8988T (cell line): ENCODE results near the gene THY1.
"Not testable (repeated sequence)": the region's sequence is repeated elsewhere in the genome, so short reads cannot be mapped to it uniquely, and the experiment has no call there.

ENCODE experiments used
- DNase-seq: peaks from one replicate; pipeline ENCODE4 v3.0.0; 2011

The THY1 gene

GRCh38 chr11:119445379-119445778 is 22.4 kb upstream of the THY1 start:
- no peak for DNase-seq

GRCh38 chr11:119441898-119442243 is 18.9 kb upstream of the THY1 start:
- no peak for DNase-seq

- no peak for DNase-seq
Measured at GRCh38 chr11:119438599-119438998, 15.6 kb upstream of the THY1 start.

- not testable (repeated sequence) for DNase-seq
Measured at GRCh38 chr11:119437521-119437920, 14.5 kb upstream of the THY1 start.

- DNase-seq = no peak
Measured at GRCh38 chr11:119436711-119437110, 13.7 kb upstream of the THY1 start.

GRCh38 chr11:119436093-119436492 is 13.1 kb upstream of the THY1 start:
- DNase-seq = no peak

- no peak for DNase-seq
Measured at GRCh38 chr11:119434591-119435330, 11.8 kb upstream of the THY1 start.

- no peak for DNase-seq
Measured at GRCh38 chr11:119433358-119433725, 10.4 kb upstream of the THY1 start.

- no peak for DNase-seq
Measured at GRCh38 chr11:119432484-119433357, 9.7 kb upstream of the THY1 start.

- DNase-seq = no peak
Measured at GRCh38 chr11:119431523-119431922, 8.6 kb upstream of the THY1 start.

- no peak for DNase-seq
Measured at GRCh38 chr11:119427279-119427678, 4.3 kb upstream of the THY1 start.

- no peak for DNase-seq
Measured at GRCh38 chr11:119426142-119426541, 3.2 kb upstream of the THY1 start.

- no peak for DNase-seq
Measured at GRCh38 chr11:119424775-119425174, 1.8 kb upstream of the THY1 start.

- DNase-seq = no peak
Measured at GRCh38 chr11:119424276-119424675, 1.3 kb upstream of the THY1 start.

GRCh38 chr11:119423509-119424254 is 710 bp upstream of the THY1 start:
- DNase-seq = no peak

- DNase-seq = no peak
Measured at GRCh38 chr11:119421941-119422808, 797 bp downstream of the THY1 start.

- no peak for DNase-seq
Measured at GRCh38 chr11:119421351-119421750, 1.6 kb downstream of the THY1 start.

- DNase-seq = no peak
Measured at GRCh38 chr11:119420631-119421030, 2.3 kb downstream of the THY1 start.

GRCh38 chr11:119419834-119420492 is 3.0 kb downstream of the THY1 start:
- DNase-seq = no peak

- DNase-seq = no peak
Measured at GRCh38 chr11:119419246-119419645, 3.7 kb downstream of the THY1 start.

- DNase-seq = no peak
Measured at GRCh38 chr11:119418759-119419158, 4.2 kb downstream of the THY1 start.
